SK-N-SH (cell line): ENCODE measurements around the gene BTBD10. TPM values are rescaled to one million over a fixed set of nuclear protein-coding genes. Genes with fewer than 3 reads are reported as not detected.

ENCODE experiments used
- CTCF ChIA-PET: fragments of 300-600, 350-600 bp; formaldehyde crosslinking; extraction: SDS; loops from one replicate; lab custom pipeline; 2021; lab: Yijun Ruan, JAX
- POLR2A ChIA-PET: fragments of 350-600 bp; sonication (Branson Sonifier 250); formaldehyde crosslinking; extraction: SDS; loops from one replicate; lab custom pipeline; 2020; ENCODE audit warnings: antibody characterized with exemption, inconsistent platforms; lab: Yijun Ruan, JAX
- DNase-seq: peaks from one replicate; pipeline ENCODE4 v3.0.0; 2012
- H2AFZ ChIP-seq: fragments of 200-600 bp; sonication (generic); 2 replicates; pipeline ENCODE4 v1.8.1; 2016; ENCODE audit warnings: antibody characterized with exemption, mild to moderate bottlenecking, low read depth
- H3F3A ChIP-seq: fragments of 200-600 bp; sonication (generic); replicated peaks from 2 replicates; pipeline ENCODE3; 2016; ENCODE audit warnings: antibody characterized with exemption, mild to moderate bottlenecking; ENCODE audit not compliant: insufficient read depth
- H3K27ac ChIP-seq, 2 experiments: fragments of 200-500 bp in 1 of 2; fragments of 200-600 bp in 1 of 2; sonication (Bioruptor generic) in 1 of 2; sonication (generic), shearing (Covaris generic) in 1 of 2; 2 replicates each; pipeline versions ENCODE4 v1.5.1 to v1.6.1; 2014 to 2016; ENCODE audit warnings: low read depth in 2 of 2, inconsistent platforms in 1 of 2, low read length in 1 of 2, mild to moderate bottlenecking in 1 of 2, mixed read lengths in 1 of 2
- H3K27me3 ChIP-seq: fragments of 200-600 bp; sonication (generic), shearing (Covaris generic); 2 replicates; pipeline ENCODE4 v1.6.1; 2016; ENCODE audit warnings: mixed run types; ENCODE audit not compliant: insufficient read depth
- H3K36me3 ChIP-seq, 2 experiments: fragments of 200-500 bp in 1 of 2; fragments of 200-600 bp in 1 of 2; sonication (Bioruptor generic) in 1 of 2; sonication (generic) in 1 of 2; replicated peaks in 1 of 2; 2 replicates each; pipeline versions ENCODE3 to v1.5.1; 2014 to 2016; ENCODE audit warnings: low read length in 1 of 2, mild to moderate bottlenecking in 1 of 2; ENCODE audit not compliant: insufficient read depth in 2 of 2, control insufficient read depth in 1 of 2
- H3K4me1 ChIP-seq, 2 experiments: fragments of 200-500 bp in 1 of 2; fragments of 200-600 bp in 1 of 2; sonication (Bioruptor generic) in 1 of 2; sonication (generic), shearing (Covaris generic) in 1 of 2; 2 replicates each; pipeline versions ENCODE4 v1.5.1 to v1.6.1; 2014 to 2016; ENCODE audit warnings: low read depth in 1 of 2, low read length in 1 of 2, mixed run types in 1 of 2; ENCODE audit not compliant: insufficient read depth in 2 of 2, control insufficient read depth in 1 of 2
- H3K4me2 ChIP-seq: fragments of 200-600 bp; sonication (generic), shearing (Covaris generic); 2 replicates; pipeline ENCODE4 v1.6.1; 2017; ENCODE audit warnings: mixed run types
- H3K4me3 ChIP-seq, 2 experiments: fragments of 200-500 bp in 1 of 2; fragments of 200-600 bp in 1 of 2; sonication (Bioruptor generic) in 1 of 2; sonication (generic), shearing (Covaris generic) in 1 of 2; 2 replicates each; pipeline versions ENCODE4 v1.5.1 to v1.8.1; 2014 to 2016; ENCODE audit warnings: low read depth in 2 of 2, inconsistent platforms in 1 of 2, low read length in 1 of 2, mild to moderate bottlenecking in 1 of 2, mixed read lengths in 1 of 2, moderate library complexity in 1 of 2
- H3K79me2 ChIP-seq: fragments of 200-600 bp; sonication (generic); 2 replicates; pipeline ENCODE4 v1.8.1; 2017; ENCODE audit warnings: mild to moderate bottlenecking; ENCODE audit not compliant: insufficient read depth
- H3K9ac ChIP-seq: fragments of 200-600 bp; sonication (generic); 2 replicates; pipeline ENCODE4 v1.6.1; 2017; ENCODE audit warnings: mixed run types
- H3K9me2 ChIP-seq: fragments of 200-600 bp; sonication (generic); 2 replicates; pipeline ENCODE4 v1.6.1; 2017; ENCODE audit warnings: mixed run types
- H3K9me3 ChIP-seq: fragments of 200-600 bp; sonication (generic); 2 replicates; pipeline ENCODE4 v1.6.1; 2017; ENCODE audit warnings: mixed run types, mild to moderate bottlenecking, moderate library complexity
- H4K20me1 ChIP-seq: fragments of 200-600 bp; sonication (generic); 2 replicates; pipeline ENCODE4 v1.6.1; 2017; ENCODE audit warnings: mild to moderate bottlenecking, mixed run types; ENCODE audit not compliant: insufficient read depth
- CHD2 ChIP-seq: fragments of 150-350 bp; IDR thresholded peaks from 2 replicates; pipeline ENCODE4 v1.6.1; 2018; ENCODE audit warnings: low read length; ENCODE audit not compliant: partially characterized antibody
- ELF1 ChIP-seq: IDR thresholded peaks from 2 replicates; pipeline ENCODE4 v1.4.0; 2012
- EP300 ChIP-seq, 2 experiments: IDR thresholded peaks; 2 replicates each; pipeline versions ENCODE4 v1.4.0 to v1.6.1; 2012; ENCODE audit warnings: borderline replicate concordance in 1 of 2, low read depth in 1 of 2, low read length in 1 of 2
- EZH2phosphoT487 ChIP-seq: fragments of 200-600 bp; sonication (generic); IDR thresholded peaks from 2 replicates; pipeline ENCODE4 v1.6.1; 2017; ENCODE audit warnings: low read depth, mixed run types, mild to moderate bottlenecking, antibody characterized with exemption, moderate library complexity, borderline replicate concordance
- FOSL2 ChIP-seq: IDR thresholded peaks from 2 replicates; pipeline ENCODE4 v1.4.0; 2012; ENCODE audit warnings: low read depth, mild to moderate bottlenecking, moderate library complexity, borderline replicate concordance
- FOXJ3 ChIP-seq: sonication (generic); formaldehyde crosslinking; IDR thresholded peaks from 2 replicates; pipeline ENCODE4 v1.5.1; 2020; ENCODE audit warnings: mild to moderate bottlenecking, missing genetic modification reagents
- FOXM1 ChIP-seq: IDR thresholded peaks from 2 replicates; pipeline ENCODE4 v1.4.0; 2012; ENCODE audit warnings: low read depth, mild to moderate bottlenecking
- JUND ChIP-seq: IDR thresholded peaks from 2 replicates; pipeline ENCODE4 v1.4.0; 2012
- MEF2A ChIP-seq: IDR thresholded peaks from 2 replicates; pipeline ENCODE4 v1.4.0; 2012; ENCODE audit warnings: low read depth, borderline replicate concordance
- MXI1 ChIP-seq: IDR thresholded peaks from 2 replicates; pipeline ENCODE4 v1.6.1; 2012; ENCODE audit warnings: mild to moderate bottlenecking, low read depth, low read length, improper control_type of control experiment
- NFIC ChIP-seq: IDR thresholded peaks from 2 replicates; pipeline ENCODE4 v1.4.0; 2012; ENCODE audit warnings: borderline replicate concordance
- RCOR1 ChIP-seq: fragments of 150-350 bp; IDR thresholded peaks from 2 replicates; pipeline ENCODE4 v1.6.1; 2017; ENCODE audit warnings: antibody characterized with exemption, low read length
- RFX5 ChIP-seq: IDR thresholded peaks from 2 replicates; pipeline ENCODE4 v1.6.1; 2012; ENCODE audit warnings: mild to moderate bottlenecking, improper control_type of control experiment, low read length
- SMC3 ChIP-seq: IDR thresholded peaks from 2 replicates; pipeline ENCODE4 v1.6.1; 2012; ENCODE audit warnings: low read depth, low read length, improper control_type of control experiment
- TCF12 ChIP-seq: IDR thresholded peaks from 2 replicates; pipeline ENCODE4 v1.4.0; 2012
- TEAD4 ChIP-seq: IDR thresholded peaks from 2 replicates; pipeline ENCODE4 v1.4.0; 2012; ENCODE audit warnings: mild to moderate bottlenecking, borderline replicate concordance; ENCODE audit not compliant: insufficient read depth
- YY1 ChIP-seq: IDR thresholded peaks from 2 replicates; pipeline ENCODE4 v1.4.0; 2012; ENCODE audit warnings: low read depth, mild to moderate bottlenecking
- WGBS: methylation state at CpG from one replicate; pipeline ENCODE4 v1.1.6; 2017; ENCODE audit warnings: low lambda C conversion rate; 5-methylcytosine and 5-hydroxymethylcytosine counted together
- polyA plus RNA-seq, 3 experiments: library from polyadenylated mRNA; depleted of rRNA; stranded (reverse); fragments of >200 nt; gene quantifications; 2 replicates each; pipeline ENCODE4 v1.2.3, GENCODE V29; 2012
- TF ChIP-seq, protein P1 (sequence below): IDR thresholded peaks from 2 replicates; pipeline ENCODE4 v1.6.1; 2012; ENCODE audit warnings: mild to moderate bottlenecking, low read depth, low read length, moderate library complexity
- TF ChIP-seq, protein P2 (sequence below): IDR thresholded peaks from 2 replicates; pipeline ENCODE4 v1.4.0; 2012; ENCODE audit warnings: low read depth, borderline replicate concordance
- TF ChIP-seq, protein P3 (sequence below): IDR thresholded peaks from 2 replicates; pipeline ENCODE4 v1.4.0; 2012; ENCODE audit warnings: low read depth

BTBD10 gene
- polyA plus RNA-seq, 1 of the 3 experiments (the other 2 are of a cell fraction) = 23.0 TPM

- H3K9ac ChIP-seq = peak overlapping the region; percentile 82
- H3K4me1 ChIP-seq = peaks cover 12 to 17% of the 10 kb centered on the region in 2 experiments; a peak in 3 of 4 replicates
- peaks cover 11% of the 10 kb centered on the region for H3F3A ChIP-seq
- TF ChIP-seq JUND (no peak), RCOR1 (no peak), RFX5 (no peak), TCF12 (no peak), SMC3 (no peak), FOXJ3 (no peak), YY1 (no peak), FOSL2 (no peak), MEF2A (no peak), EP300 (IDR thresholded peaks at IDR 0.05; ENCODE audit: borderline replicate concordance in 1 of 2, low read depth in 1 of 2, low read length in 1 of 2) (no peak), TEAD4 (no peak), EZH2phosphoT487 (no peak), MXI1 (no peak), CHD2 (no peak), FOXM1 (no peak), NFIC (no peak), ELF1 (no peak)
- TF ChIP-seq, protein P1, sequence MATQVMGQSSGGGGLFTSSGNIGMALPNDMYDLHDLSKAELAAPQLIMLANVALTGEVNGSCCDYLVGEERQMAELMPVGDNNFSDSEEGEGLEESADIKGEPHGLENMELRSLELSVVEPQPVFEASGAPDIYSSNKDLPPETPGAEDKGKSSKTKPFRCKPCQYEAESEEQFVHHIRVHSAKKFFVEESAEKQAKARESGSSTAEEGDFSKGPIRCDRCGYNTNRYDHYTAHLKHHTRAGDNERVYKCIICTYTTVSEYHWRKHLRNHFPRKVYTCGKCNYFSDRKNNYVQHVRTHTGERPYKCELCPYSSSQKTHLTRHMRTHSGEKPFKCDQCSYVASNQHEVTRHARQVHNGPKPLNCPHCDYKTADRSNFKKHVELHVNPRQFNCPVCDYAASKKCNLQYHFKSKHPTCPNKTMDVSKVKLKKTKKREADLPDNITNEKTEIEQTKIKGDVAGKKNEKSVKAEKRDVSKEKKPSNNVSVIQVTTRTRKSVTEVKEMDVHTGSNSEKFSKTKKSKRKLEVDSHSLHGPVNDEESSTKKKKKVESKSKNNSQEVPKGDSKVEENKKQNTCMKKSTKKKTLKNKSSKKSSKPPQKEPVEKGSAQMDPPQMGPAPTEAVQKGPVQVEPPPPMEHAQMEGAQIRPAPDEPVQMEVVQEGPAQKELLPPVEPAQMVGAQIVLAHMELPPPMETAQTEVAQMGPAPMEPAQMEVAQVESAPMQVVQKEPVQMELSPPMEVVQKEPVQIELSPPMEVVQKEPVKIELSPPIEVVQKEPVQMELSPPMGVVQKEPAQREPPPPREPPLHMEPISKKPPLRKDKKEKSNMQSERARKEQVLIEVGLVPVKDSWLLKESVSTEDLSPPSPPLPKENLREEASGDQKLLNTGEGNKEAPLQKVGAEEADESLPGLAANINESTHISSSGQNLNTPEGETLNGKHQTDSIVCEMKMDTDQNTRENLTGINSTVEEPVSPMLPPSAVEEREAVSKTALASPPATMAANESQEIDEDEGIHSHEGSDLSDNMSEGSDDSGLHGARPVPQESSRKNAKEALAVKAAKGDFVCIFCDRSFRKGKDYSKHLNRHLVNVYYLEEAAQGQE = no peak
- TF ChIP-seq, protein P2, sequence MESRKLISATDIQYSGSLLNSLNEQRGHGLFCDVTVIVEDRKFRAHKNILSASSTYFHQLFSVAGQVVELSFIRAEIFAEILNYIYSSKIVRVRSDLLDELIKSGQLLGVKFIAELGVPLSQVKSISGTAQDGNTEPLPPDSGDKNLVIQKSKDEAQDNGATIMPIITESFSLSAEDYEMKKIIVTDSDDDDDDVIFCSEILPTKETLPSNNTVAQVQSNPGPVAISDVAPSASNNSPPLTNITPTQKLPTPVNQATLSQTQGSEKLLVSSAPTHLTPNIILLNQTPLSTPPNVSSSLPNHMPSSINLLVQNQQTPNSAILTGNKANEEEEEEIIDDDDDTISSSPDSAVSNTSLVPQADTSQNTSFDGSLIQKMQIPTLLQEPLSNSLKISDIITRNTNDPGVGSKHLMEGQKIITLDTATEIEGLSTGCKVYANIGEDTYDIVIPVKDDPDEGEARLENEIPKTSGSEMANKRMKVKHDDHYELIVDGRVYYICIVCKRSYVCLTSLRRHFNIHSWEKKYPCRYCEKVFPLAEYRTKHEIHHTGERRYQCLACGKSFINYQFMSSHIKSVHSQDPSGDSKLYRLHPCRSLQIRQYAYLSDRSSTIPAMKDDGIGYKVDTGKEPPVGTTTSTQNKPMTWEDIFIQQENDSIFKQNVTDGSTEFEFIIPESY = no peak
- TF ChIP-seq, protein P3, sequence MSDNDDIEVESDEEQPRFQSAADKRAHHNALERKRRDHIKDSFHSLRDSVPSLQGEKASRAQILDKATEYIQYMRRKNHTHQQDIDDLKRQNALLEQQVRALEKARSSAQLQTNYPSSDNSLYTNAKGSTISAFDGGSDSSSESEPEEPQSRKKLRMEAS = no peak
- H4K20me1 ChIP-seq = peaks cover 13% of the 10 kb centered on the region; the same call in 1 of the 2 replicates
- H2AFZ ChIP-seq = no peak overlapping the region
- H3K36me3 ChIP-seq = no peaks in the 10 kb centered on the region
- no peaks in the 10 kb centered on the region for H3K27me3 ChIP-seq
- ChIA-PET CTCF (interaction anchor here (1.5 kb wide), 1 partner anchor 76 kb away, joined by 4 read pairs; no protein-coding TSS in a partner anchor), POLR2A (no interaction called here)
- peaks cover 62% of the 10 kb centered on the region for H3K79me2 ChIP-seq
- H3K9me3 ChIP-seq = no peaks in the 10 kb centered on the region
- H3K27ac ChIP-seq = peak overlapping the region in 1 of 2 experiments; percentile 78; a peak in 1 of 4 replicates
- peak overlapping the region in 1 of 2 experiments; percentile 79; a peak in 1 of 4 replicates for H3K4me3 ChIP-seq
- 89% methylated on average over 3 of the region's 3 CpGs for WGBS
- H3K9me2 ChIP-seq = no peaks in the 10 kb centered on the region
- no peak for DNase-seq
- H3K4me2 ChIP-seq = peak overlapping the region; percentile 75
Measured at GRCh38 chr11:13461291-13461690, 1.7 kb downstream of the BTBD10 start.
